ENCODE data around the gene MSANTD7.

- no peak for TF ChIP-seq CTCF (IDR thresholded peaks at IDR 0.05 in 2 of 3, conservative IDR thresholded peaks at IDR 0.05 in 1 of 3; ENCODE audit: insufficient read depth in 2 of 3, low read depth in 1 of 3, low read length in 3 of 3)
- TF ChIP-seq MYNN (IDR thresholded peaks at IDR 0.05) = no peak
- TF ChIP-seq MYNN (CRISPR knock-in tag; IDR thresholded peaks at IDR 0.05) = no peak
- TF ChIP-seq HDAC2 (IDR thresholded peaks at IDR 0.05) = no peak
These were observed 5.0 kb upstream of the MSANTD7 start for GRCh38 chr10:14833106-14833505.

All from K562 (cell line).